ENCODE measurements around the gene GRID2.

- no peak for TF ChIP-seq ATF1 (CRISPR knock-in tag; IDR thresholded peaks at IDR 0.05)
- no peak for TF ChIP-seq ATF1 (tag; IDR thresholded peaks at IDR 0.05)
- TF ChIP-seq ZNF444 (CRISPR knock-in tag; IDR thresholded peaks at IDR 0.05): no peak
- TF ChIP-seq RFX5 (IDR thresholded peaks at IDR 0.05; ENCODE audit: low read depth, low read length): no peak
- no peak for TF ChIP-seq MAX (CRISPR knock-in tag; IDR thresholded peaks at IDR 0.05)
These were observed 714.5 kb downstream of the GRID2 start for GRCh38 chr4:93018243-93018642.
